Prostate gland (tissue), 2 donors: ENCODE data around the gene DDX39A. TPM values are rescaled to one million over a fixed set of nuclear protein-coding genes. Genes with fewer than 3 reads are reported as not detected.
"Not testable (repeated sequence)": the region's sequence is repeated elsewhere in the genome, so short reads cannot be mapped to it uniquely, and the experiment has no call there.

ENCODE experiments used
- DNase-seq: peaks from one replicate; pipeline ENCODE4 v3.0.0-alpha.2; 2019; ENCODE audit warnings: low spot score
- H3K27ac ChIP-seq, 2 donors: fragments of 200-600 bp; sonication (generic); 2 replicates each; pipeline ENCODE4 v1.5.1; 2017 to 2019
- H3K27me3 ChIP-seq: fragments of 200-600 bp; sonication (generic); replicated peaks from 2 replicates; pipeline ENCODE4 v1.5.1; 2019; ENCODE audit not compliant: insufficient read depth
- H3K36me3 ChIP-seq, 2 donors: fragments of 200-600 bp; sonication (generic); 1 replicate in 1 of 2; 2 replicates in 1 of 2; pipeline versions ENCODE4 v1.5.1 to v1.8.1; 2017 to 2019
- H3K4me1 ChIP-seq: fragments of 200-600 bp; sonication (generic); replicated peaks from 2 replicates; pipeline ENCODE4 v1.5.1; 2019
- H3K4me3 ChIP-seq, 2 donors: fragments of 200-600 bp; sonication (generic); 2 replicates each; pipeline ENCODE4 v1.5.1; 2017 to 2019
- H3K9me3 ChIP-seq: fragments of 200-600 bp; sonication (generic); 2 replicates; pipeline ENCODE4 v1.5.1; 2017
- CTCF ChIP-seq, 4 experiments: fragments of 200-600 bp in 2 of 4; fragments of 450-650 bp in 2 of 4; sonication (generic) in 2 of 4; IDR thresholded peaks; 1 replicate in 3 of 4; 2 replicates in 1 of 4; pipeline ENCODE4 v1.5.1; 2016 to 2019; ENCODE audit warnings: antibody characterized with exemption in 4 of 4, mild to moderate bottlenecking in 2 of 4, moderate library complexity in 2 of 4
- POLR2A ChIP-seq: fragments of 450-650 bp; IDR thresholded peaks from one replicate; pipeline ENCODE4 v1.6.1; 2016; ENCODE audit warnings: antibody characterized with exemption, mild to moderate bottlenecking
- POLR2AphosphoS5 ChIP-seq: sonication (generic); formaldehyde crosslinking; IDR thresholded peaks from one replicate; pipeline ENCODE4 v1.6.1; 2017; ENCODE audit warnings: antibody characterized with exemption
- WGBS: methylation state at CpG from one replicate; pipeline ENCODE4 v1.1.5; 2018; 5-methylcytosine and 5-hydroxymethylcytosine counted together
- intact Hi-C: fragments of 100-400 bp; cut with DNase I; formaldehyde crosslinking; loops from one replicate; pipeline ENCODE4 v1.14.2; 2022
- total RNA-seq, 2 donors: library from RNA; depleted of rRNA; stranded (reverse); fragments of >200 nt; gene quantifications; one replicate each; pipeline ENCODE4 v1.1.0, GENCODE V29; 2016

Gene DDX39A
- total RNA-seq, 2 donors from 2014 or later, result 64.9 to 121 TPM

DNA sequence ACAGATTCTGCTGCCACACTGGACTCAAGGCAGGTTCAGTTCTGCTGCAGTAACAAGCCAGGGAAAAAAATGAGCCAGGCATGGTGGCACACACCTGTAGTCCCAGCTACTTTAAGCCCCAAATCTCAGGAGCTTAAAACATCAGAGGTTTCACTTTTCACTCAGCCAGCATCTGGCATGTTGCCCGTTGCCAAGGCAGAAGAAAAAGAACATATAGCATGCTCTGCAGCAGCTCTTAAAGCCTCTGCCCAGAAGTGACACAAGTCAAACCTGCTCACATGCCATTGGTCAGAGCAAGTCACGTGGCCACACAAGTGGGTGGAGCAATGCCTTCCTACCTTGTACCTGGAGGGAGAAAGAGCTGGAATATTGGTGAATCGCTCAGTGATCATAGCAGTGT, 52.6 kb downstream of the DDX39A start:
- Histone ChIP-seq H3K4me3 (no peak overlapping the region), H3K36me3 (no peaks in the 10 kb centered on the region), H3K4me1 (no peaks in the 10 kb centered on the region), H3K27ac (no peak overlapping the region), H3K27me3 (no peaks in the 10 kb centered on the region), H3K9me3 (no peaks in the 10 kb centered on the region)
- intact Hi-C loops, result no loop called here
- WGBS, result 14% methylated on average over 3 of the region's 3 CpGs
- TF ChIP-seq POLR2A (no peak), POLR2AphosphoS5 (peak; percentile 64)
- peak; percentile 72 for DNase-seq

- H3K27me3 ChIP-seq, H3K27ac ChIP-seq, H3K36me3 ChIP-seq, H3K9me3 ChIP-seq, DNase-seq, H3K4me3 ChIP-seq, H3K4me1 ChIP-seq: not testable (repeated sequence)
- WGBS, result 70% methylated on average over 9 of the region's 9 CpGs
- intact Hi-C loops, result loop anchor here (5.0 kb wide), 1 partner anchor 43 kb away; no protein-coding TSS in a partner anchor
Observed at GRCh38 chr19:14364098-14364443, 55.1 kb downstream of the DDX39A start.

DNA sequence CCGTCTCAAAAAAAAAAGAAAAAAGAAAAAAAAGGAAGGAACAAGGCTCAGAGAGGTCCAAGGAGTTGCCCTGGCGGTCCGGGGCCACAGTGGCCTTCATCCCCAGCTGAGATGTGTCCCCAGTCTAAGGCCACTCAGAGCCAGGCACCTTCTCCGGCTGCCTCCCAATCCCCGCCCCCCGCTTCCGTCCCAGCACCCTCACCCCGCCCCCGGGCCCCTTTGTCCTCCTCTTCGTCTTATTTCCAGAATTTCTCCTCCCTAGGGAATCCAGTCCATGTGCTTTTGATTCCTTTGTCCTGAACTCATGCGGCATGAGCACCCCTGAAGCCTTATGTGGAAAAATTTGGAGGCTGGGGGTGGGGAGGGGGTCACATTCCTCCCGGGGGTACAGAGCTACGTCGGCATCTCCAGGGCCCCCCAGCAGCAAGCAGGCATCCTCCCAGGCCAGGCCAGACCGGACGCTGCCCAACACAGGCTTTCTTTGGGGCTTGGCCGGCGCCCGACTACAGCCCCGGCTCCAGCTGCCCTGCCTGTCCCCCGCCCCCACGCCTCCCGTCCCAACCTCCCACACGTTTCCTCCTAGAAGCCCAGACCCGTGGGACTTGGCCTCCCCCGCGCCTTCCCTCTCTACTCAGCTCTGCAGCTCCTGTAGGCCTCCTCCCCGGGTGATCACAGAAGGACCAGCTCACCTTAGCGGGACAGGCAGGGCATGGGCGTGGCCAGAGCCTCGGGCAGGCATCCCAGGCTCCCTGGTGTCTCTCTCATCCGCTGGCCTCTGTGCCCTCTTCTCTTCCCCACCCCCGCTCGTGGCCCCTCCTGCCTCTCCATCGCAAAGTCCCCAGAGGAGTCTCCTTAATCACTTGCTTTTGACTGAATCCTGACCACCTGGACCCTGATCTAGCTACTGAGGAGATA, 55.7 kb downstream of the DDX39A start:
- intact Hi-C loops, result loop anchor here (5.0 kb wide), 1 partner anchor 44 kb away; no protein-coding TSS in a partner anchor
- Histone ChIP-seq H3K4me1 (no peaks in the 10 kb centered on the region), H3K27ac (peak overlapping the region; percentile 15 to 54), H3K36me3 (no peaks in the 10 kb centered on the region), H3K9me3 (no peaks in the 10 kb centered on the region), H3K27me3 (no peaks in the 10 kb centered on the region), H3K4me3 (peak overlapping the region; percentile 16 to 21)
- DNase-seq, result peak; percentile 16
- TF ChIP-seq CTCF (IDR thresholded peaks at IDR 0.05), result no peak
- no peak for TF ChIP-seq POLR2A
- TF ChIP-seq POLR2AphosphoS5, result no peak
- 7% methylated on average over 33 of the region's 35 CpGs for WGBS

DNA sequence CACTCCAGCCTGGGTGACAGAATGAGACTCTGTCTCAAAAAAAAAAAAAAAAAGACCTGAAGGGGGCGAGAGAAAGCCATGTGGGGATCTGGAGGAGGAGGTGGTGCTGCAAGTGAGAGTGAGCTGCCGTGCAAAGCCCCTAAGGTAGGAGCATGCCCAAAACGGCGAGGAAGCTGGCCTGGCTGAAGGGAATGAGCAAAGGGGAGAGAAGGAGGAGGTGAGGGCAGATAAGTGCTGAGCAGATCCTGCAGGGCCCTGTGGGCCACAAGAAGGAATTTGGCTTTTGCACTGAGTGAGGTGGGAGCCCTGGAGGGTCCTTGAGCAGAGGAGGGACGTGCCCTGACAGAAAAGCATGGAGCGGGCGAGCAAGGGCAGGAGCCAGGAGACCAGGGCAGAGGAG, 57.3 kb downstream of the DDX39A start:
- intact Hi-C loops, result loop anchor here (5.0 kb wide), 1 partner anchor 45 kb away; no protein-coding TSS in a partner anchor
- no peak for DNase-seq
- no peaks in the 10 kb centered on the region for H3K36me3 ChIP-seq
- no peaks in the 10 kb centered on the region for H3K27me3 ChIP-seq
- no peaks in the 10 kb centered on the region for H3K9me3 ChIP-seq
- no peaks in the 10 kb centered on the region for H3K4me1 ChIP-seq
- no peak overlapping the region for H3K4me3 ChIP-seq
- WGBS, result 66% methylated on average over 7 of the region's 7 CpGs
- TF ChIP-seq POLR2AphosphoS5 (no peak), CTCF (IDR thresholded peaks at IDR 0.05) (no peak)
- H3K27ac ChIP-seq, result no peak overlapping the region

Other genes starting within 250 kb of the DDX39A start
- gene ADGRL1, start 213.2 kb downstream of the DDX39A start, total RNA-seq, result 10 to 100 TPM; 13.0 to 44.1 TPM
- 10 to 100 TPM; 16.3 to 42.2 TPM for gene ADGRE5, start 37.9 kb downstream of the DDX39A start, total RNA-seq
- 100 to 1,000 TPM in 1 of 2 donors, 10 to 100 TPM in 1; 54.3 to 255 TPM for gene PKN1, start 14.0 kb upstream of the DDX39A start, total RNA-seq
- 1 to 10 TPM in 1 of 2 donors, not detected in 1; 1.0 TPM for gene PTGER1, start 56.0 kb upstream of the DDX39A start, total RNA-seq
- gene GIPC1, start 76.8 kb upstream of the DDX39A start, total RNA-seq, result 100 to 1,000 TPM in 1 of 2 donors, 10 to 100 TPM in 1; 71.8 to 101 TPM
- gene DNAJB1, start 99.1 kb upstream of the DDX39A start, total RNA-seq, result 100 to 1,000 TPM in 1 of 2 donors, 10 to 100 TPM in 1; 91.6 to 108 TPM
- 100 to 1,000 TPM; 137 to 154 TPM for gene TECR, start 110.3 kb upstream of the DDX39A start, total RNA-seq
- 100 to 1,000 TPM; 507 to 534 TPM for gene NDUFB7, start 152.7 kb upstream of the DDX39A start, total RNA-seq
- 1 to 10 TPM in 1 of 2 donors, under 1 TPM in 1; 0.14 to 1.0 TPM for gene CLEC17A, start 163.7 kb upstream of the DDX39A start, total RNA-seq